ENCODE measurements around the gene ABHD4.

DNA sequence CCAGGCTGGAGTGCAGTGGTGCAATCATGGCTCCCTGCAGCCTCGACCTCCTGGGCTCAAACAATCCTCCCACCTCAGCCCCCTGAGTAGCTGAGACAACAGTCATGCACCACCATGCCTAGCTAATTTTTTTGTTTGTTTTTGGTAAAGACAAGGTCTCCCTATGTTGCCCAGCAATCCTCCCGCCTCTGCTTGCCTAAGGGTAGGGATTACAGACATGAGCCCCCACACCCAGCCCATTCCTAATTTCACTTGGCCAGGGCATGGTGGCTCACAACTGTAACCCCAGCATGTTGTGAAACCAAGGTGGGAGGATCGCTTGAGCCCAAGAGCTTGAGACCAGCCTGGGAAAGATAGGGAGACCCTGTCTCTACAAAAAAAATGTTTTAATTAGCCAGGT, 18.2 kb upstream of the ABHD4 start:
- TF ChIP-seq FOXA1 (IDR thresholded peaks at IDR 0.05) = no peak
- TF ChIP-seq, protein P1, sequence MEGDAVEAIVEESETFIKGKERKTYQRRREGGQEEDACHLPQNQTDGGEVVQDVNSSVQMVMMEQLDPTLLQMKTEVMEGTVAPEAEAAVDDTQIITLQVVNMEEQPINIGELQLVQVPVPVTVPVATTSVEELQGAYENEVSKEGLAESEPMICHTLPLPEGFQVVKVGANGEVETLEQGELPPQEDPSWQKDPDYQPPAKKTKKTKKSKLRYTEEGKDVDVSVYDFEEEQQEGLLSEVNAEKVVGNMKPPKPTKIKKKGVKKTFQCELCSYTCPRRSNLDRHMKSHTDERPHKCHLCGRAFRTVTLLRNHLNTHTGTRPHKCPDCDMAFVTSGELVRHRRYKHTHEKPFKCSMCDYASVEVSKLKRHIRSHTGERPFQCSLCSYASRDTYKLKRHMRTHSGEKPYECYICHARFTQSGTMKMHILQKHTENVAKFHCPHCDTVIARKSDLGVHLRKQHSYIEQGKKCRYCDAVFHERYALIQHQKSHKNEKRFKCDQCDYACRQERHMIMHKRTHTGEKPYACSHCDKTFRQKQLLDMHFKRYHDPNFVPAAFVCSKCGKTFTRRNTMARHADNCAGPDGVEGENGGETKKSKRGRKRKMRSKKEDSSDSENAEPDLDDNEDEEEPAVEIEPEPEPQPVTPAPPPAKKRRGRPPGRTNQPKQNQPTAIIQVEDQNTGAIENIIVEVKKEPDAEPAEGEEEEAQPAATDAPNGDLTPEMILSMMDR (IDR thresholded peaks at IDR 0.05; ENCODE audit: low read depth, low read length, missing input control) = no peak
- no peak for TF ChIP-seq YY1 (IDR thresholded peaks at IDR 0.05)

All from liver (tissue), 2 donors.